CD1c-positive myeloid dendritic cell (primary cell): ENCODE data around the gene ATP1A3.
"Not testable (repeated sequence)": the region's sequence is repeated elsewhere in the genome, so short reads cannot be mapped to it uniquely, and the experiment has no call there.

Experiments used
- DNase-seq: peaks from one replicate; pipeline ENCODE4 v3.0.0-alpha.2; 2016; ENCODE audit errors: extremely low spot score

Gene ATP1A3

DNA sequence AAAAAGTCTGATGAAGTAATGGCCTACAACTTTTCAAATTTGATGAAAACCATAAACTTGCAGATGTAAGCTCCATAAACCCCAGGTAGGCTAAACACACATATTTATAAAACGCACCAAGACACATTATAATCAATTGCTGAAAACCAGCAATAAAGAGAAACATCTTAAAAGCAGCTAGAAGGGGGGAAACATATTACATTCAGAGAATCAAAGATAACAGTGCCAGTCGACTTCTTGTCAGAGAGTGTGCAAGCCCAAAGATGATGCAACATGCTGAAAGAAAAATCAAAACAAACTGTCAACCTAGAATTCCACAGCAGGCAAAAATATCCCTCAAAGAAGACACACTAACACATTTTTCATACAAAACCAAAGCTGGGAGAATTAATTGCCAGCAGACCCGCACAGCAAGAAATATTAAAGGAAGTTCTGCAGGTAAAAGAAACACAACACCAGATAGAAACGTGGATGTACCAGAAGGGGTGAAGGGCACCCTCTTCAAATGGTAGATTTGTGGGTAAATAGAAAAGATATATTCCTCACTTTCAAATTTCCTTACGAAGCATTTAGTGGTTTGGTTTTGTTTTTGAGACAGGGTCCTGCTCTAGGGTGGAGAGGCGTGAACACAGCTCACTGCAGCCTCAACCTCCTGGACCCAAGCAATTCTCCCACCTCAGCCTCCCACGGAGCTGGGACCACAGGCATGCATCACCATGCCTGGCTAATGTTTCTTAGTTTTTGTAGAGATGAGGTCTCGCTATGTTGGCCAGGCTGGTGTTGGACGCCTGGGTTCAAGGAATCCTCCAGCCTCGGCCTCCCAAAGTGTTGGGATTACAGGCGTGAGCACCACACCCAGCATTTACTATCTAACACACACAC lies 16.5 kb upstream of the ATP1A3 start:
- DNase-seq, result no peak

GRCh38 chr19:42006569-42006968 lies 12.5 kb upstream of the ATP1A3 start:
- no peak for DNase-seq

DNA sequence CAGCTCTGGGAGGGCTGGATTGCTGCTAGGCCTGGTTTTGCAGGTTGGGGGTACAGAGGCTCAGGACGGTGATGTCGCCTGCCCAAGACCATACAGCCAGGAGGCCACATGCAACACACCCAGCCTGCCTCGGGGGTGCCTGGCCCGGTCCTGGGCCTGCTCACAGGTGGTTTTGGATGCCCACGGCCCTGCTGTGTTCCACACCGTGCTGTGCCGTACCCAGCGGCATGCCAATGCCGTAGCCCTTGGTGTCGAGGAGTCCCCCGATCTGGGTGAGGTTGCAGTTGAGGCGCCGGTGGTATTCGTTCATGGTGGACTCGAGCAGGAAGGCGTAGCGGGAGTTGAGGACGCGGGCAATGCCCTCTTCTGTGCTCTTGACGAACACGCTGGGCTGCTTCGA lies 11.5 kb upstream of the ATP1A3 start:
- DNase-seq, result no peak

- DNase-seq, result no peak
Observed at GRCh38 chr19:42003506-42004294, 9.7 kb upstream of the ATP1A3 start.

DNA sequence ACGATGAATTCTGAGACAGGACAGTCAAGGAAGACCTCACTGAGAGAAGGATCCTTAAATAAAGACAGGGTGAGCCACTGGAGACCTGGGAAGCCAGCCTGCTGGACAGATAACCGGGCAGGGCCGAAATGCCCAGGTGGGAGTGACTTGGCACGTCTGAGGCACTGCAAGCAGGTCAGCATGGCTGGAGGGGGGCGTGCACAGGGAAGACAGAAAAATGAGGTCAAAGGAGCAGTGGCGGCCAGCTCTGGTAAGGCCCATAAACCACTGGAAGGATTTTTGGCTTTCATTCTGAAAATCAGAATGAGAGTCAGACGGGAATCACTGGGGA lies 5.8 kb upstream of the ATP1A3 start:
- DNase-seq, result no peak

DNA sequence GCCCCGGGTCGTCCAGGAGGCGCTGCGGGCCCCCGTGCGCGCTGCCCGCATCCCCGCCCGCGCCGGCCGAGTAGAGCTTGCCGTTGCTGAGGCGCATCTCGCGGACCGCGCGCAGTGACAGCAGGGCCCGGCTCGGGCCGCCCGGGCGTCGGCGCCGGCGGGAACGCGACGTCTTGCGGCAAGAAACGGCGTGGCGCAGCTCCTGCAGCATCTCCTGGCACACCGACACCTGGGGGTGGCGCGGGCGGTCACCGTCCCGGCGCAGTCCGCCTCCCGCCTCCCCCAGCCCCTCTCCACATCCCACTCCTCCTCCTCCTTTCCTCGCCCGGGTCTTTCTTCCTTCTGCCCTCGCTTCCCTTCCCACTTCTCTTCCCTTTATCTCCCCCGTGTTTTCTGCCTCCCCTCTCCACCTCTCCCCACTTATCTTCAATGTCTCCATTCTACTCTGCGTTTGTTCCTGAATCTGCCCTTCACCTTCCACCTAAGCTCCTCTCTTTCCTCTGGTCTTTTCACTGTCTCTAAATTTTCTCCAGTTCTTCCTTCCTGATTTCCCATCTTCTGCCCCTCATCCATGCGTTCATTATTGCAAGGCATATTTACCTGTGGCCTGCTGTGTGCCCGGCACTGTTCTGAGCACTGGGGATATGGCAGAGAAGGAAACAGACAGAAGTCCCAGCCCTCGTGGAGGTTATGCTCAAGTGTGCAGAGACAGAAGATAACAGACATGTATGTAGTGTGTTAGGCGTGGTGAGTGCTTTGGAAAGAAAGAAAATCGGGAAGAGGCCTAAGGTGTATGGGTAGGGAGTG lies 5.2 kb upstream of the ATP1A3 start:
- no peak for DNase-seq

DNA sequence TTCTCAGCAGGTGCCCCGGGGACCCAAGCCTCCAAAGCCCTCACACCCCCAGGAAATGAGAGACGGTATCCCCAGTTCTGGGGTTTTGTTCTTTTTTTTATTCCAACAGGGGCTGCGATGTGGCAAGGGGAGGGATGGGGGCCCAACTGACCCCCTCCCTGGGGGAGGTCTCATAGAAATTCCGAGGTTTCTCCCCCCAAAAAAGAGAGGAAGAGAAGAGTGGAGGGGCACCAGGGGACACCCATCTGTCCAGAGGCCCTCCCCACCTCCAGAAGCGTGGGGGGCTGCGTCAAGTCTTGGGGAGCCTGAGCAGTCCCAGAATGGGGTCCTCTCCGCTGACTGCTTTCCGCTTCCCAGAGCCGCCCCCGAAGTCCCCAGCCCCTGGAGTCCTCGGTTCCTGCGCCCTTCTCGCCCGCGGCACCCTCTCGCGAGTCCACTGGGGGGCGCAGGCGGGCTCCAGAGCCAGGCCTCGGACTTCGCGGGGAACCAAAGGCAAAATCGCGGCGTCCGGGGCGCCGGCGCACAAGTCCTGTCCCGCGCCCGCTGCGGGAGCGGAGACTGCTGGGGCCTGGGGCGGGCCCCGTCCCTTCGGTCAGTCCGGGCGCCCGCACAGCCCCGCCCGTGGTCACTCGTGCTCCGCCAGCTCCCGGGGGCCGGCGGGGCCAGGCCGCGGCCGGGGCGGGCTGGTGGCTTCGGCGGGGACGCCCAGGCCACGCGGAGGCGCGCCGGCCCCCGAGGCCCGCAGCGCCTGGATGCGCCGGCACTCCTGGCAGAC lies 4.4 kb upstream of the ATP1A3 start:
- peak; percentile 42 for DNase-seq

DNA sequence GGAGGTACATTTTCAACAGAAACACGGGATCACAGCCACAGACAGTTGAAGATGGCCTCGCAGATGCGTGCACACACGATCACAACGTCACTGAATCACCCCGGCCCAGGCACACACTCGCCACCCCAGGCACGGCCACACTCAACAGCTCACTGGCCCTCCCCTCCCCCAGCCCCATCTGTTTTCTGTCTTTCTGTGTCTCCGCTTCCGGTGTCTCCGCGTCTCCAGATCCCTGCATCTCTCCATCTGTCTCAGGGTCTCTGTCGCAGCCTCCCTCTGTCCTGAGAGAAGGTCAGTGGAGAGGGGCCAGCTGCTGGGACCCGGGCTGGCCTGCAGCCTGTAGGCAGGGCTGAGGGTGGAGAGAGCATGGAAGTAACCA lies 3.8 kb upstream of the ATP1A3 start:
- DNase-seq, result no peak

DNA sequence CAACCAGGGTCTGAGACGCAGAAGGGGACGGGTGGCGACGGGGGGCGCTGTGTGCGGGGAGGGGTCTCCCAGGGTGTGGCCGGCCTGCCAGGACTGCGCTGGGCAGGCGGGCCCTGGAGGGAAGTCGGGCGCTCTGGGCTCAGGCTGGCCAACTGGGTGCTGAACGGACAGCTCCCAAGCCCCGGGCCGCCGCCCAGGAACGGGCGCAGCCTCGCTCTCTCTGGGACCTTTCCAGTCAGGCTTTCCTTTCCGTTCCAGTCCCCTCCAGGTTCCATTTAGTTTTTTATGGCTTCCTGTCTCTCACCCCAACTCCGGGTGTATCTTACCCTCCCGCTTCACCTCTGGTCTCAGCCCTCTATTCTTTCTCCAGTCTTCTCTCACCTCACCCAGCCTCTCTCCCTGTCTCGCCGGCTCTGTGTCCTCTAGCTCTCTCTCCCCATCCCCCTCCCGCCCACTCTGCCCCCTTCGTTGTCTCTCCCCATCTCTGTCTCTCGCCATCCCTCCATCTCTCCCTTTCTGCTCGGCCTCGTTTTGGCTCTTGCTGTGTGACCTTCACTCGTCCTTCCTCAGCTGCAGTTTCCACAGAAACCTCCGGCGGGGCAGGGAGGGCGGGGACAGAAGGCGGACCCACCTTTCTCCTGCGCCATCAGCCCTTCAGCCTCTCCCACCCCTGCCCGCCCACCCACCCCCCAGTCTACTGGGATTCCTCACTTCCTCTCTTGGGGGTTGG lies 3.3 kb upstream of the ATP1A3 start:
- DNase-seq, result peak; percentile 57

GRCh38 chr19:41995959-41996797 lies 2.1 kb upstream of the ATP1A3 start:
- DNase-seq, result no peak

DNA sequence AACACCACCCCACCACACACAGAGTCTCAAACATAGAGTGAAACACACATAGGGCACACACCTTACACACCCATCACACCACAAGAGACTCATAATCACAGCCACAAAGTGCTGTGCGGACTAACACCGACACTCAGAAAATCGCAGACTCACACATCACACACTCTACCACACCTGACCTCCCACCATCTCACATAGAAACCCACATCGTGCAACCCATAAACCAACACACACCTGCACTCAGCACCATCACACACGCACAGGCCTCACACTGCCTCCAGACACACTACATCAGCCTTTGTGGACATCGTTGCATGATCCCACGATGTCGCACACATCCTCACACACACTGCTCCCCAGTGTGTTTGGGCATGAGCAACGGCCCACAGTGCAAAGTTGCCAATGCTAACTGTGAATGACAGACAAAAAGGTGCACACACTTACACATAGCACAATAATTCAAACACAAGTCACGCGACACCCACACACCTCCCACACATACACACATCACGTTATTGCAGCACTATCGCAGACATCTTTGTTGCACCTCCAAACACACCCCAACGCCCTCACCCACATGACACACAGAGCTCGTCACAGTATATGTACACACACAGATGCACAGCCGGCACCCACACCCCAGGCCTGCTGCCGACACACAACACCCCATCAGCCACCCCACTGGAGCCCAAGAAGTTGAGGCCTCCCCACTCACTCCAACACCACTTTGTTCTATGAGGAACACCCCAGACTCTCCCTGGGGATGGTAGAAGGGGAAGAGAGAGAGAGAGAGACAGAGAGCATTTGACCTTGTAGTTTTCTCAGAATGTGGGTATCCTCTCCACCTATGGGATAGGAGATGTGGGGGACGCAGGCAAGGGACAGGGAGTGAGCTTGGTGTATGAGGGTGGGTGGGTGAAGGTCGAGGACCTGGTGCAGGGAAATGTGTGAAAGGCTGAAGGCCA lies 1.2 kb upstream of the ATP1A3 start:
- no peak for DNase-seq

- peak; percentile 10 for DNase-seq
Observed at GRCh38 chr19:41994521-41994971, 516 bp upstream of the ATP1A3 start.

DNA sequence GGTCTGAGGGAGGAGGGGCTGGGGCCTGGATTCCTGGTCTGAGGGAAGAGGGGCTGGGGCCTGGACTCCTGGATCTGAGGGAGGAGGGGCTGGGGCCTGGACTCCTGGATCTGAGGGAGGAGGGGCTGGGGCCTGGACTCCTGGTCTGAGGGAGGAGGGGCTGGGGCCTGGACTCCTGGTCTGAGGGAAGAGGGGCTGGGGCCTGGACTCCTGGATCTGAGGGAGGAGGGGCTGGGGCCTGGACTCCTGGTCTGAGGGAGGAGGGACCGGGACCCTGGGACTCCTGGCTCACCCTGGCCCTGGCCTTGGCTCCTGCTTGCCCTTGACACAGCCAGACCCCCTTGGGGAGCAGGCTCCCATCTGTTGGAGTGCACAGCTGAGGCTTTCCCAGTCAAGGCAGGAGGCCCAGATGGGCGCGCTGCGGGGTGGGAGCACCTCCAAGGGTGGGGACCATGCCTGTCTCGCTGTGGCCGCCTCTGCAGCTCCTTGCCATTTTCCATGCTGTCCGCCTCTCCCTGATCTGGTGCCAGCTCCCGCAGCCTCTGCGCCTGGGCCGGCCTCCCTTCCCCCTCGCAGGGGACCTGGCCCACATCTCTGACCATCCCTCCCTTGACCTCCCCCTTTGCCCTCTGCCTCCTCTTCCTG lies 2.0 kb downstream of the ATP1A3 start:
- DNase-seq, result not testable (repeated sequence)

DNA sequence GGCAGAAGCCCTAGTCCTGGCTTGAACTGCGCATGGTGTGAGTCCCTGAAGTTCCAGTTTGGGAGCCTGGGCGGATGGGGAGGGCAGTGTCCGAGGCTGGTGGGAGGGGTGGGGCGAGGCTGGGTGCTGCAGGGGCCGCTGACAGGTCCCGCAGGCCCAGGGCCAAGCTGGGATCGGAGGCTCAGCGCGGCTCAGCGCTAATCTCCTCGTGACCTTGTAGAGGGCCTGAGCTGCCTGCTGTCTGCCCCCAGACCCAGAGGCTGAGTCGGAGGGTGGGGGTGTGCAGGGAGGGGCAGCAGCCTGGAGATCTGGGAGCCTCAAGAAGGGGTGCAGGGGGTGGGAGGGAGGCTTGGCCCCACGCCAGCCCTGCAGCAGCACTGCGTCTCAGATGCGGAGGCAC lies 3.0 kb downstream of the ATP1A3 start:
- DNase-seq, result no peak

- DNase-seq, result no peak
Observed at GRCh38 chr19:41990615-41991014, 3.4 kb downstream of the ATP1A3 start.

DNA sequence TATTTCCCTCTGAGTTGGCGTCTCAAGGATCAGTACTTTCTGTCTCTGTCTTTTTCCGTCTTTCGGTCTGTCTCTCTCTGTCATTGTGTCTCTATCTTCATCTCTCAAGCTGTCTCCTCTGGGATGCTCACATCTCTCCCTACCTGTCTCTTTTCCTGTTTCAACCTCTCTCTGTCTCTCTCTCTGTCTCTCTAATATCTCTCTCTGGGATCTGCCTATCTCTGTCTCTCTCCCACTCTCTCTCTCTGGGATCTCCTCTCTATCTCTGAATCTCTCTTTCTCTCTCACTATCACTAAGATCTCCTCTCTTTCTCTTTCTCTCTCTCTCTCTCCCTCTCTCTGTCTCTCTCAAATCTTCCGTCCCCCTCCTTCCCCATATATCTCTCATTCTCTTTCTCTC lies 4.0 kb downstream of the ATP1A3 start:
- DNase-seq, result no peak

- no peak for DNase-seq
Observed at GRCh38 chr19:41988947-41989346, 5.1 kb downstream of the ATP1A3 start.
